Vagina (tissue), 2 donors: ENCODE data around the gene CRKL. TPM values are rescaled to one million over a fixed set of nuclear protein-coding genes. Genes with fewer than 3 reads are reported as not detected.

ENCODE experiments used
- DNase-seq, 2 donors: peaks; one replicate each; pipeline ENCODE4 v3.0.0-alpha.2; 2017; ENCODE audit errors: extremely low spot score in 2 of 2
- H3K27ac ChIP-seq: fragments of 200-600 bp; sonication (generic); one replicate; pipeline ENCODE4 v1.5.1; 2019
- H3K27me3 ChIP-seq: fragments of 200-600 bp; sonication (generic); one replicate; pipeline ENCODE4 v1.5.1; 2019
- H3K36me3 ChIP-seq, 2 donors: fragments of 200-600 bp; sonication (generic); one replicate each; pipeline ENCODE4 v1.5.1; 2017 to 2019
- H3K4me1 ChIP-seq: fragments of 200-600 bp; sonication (generic); one replicate; pipeline ENCODE4 v1.5.1; 2019
- H3K4me3 ChIP-seq, 2 donors: fragments of 200-600 bp; sonication (generic); 1 replicate in 1 of 2; 2 replicates in 1 of 2; pipeline ENCODE4 v1.5.1; 2016 to 2019
- H3K9me3 ChIP-seq: fragments of 200-600 bp; sonication (generic); one replicate; pipeline ENCODE4 v1.5.1; 2019
- POLR2A ChIP-seq, 2 donors: fragments of 450-650 bp; IDR thresholded peaks; one replicate each; pipeline ENCODE4 v1.6.1; 2017; ENCODE audit warnings: antibody characterized with exemption in 2 of 2, mild to moderate bottlenecking in 2 of 2, moderate library complexity in 2 of 2
- POLR2AphosphoS5 ChIP-seq, 2 donors: sonication (generic); formaldehyde crosslinking; IDR thresholded peaks; one replicate each; pipeline ENCODE4 v1.9.0; 2017; ENCODE audit warnings: antibody characterized with exemption in 2 of 2, mild to moderate bottlenecking in 2 of 2, low read depth in 1 of 2; ENCODE audit not compliant: insufficient read depth in 1 of 2
- intact Hi-C: fragments of 100-400 bp; cut with DNase I; formaldehyde crosslinking; loops from one replicate; pipeline ENCODE4 v1.15.1; 2023
- total RNA-seq: library from RNA; depleted of rRNA; stranded (reverse); fragments of >200 nt; gene quantifications from one replicate; pipeline ENCODE4 v1.2.3, GENCODE V29; 2016
- TF ChIP-seq, protein P1 (sequence below), 3 experiments: fragments of 450-650 bp in 2 of 3; fragments of 200-600 bp in 1 of 3; sonication (generic) in 1 of 3; IDR thresholded peaks; one replicate each; pipeline ENCODE4 v1.5.1; 2017 to 2019; ENCODE audit warnings: antibody characterized with exemption in 3 of 3, mild to moderate bottlenecking in 2 of 3, moderate library complexity in 2 of 3

The CRKL gene
- total RNA-seq, 1 donor from 2014 or later = 37.6 TPM

DNA sequence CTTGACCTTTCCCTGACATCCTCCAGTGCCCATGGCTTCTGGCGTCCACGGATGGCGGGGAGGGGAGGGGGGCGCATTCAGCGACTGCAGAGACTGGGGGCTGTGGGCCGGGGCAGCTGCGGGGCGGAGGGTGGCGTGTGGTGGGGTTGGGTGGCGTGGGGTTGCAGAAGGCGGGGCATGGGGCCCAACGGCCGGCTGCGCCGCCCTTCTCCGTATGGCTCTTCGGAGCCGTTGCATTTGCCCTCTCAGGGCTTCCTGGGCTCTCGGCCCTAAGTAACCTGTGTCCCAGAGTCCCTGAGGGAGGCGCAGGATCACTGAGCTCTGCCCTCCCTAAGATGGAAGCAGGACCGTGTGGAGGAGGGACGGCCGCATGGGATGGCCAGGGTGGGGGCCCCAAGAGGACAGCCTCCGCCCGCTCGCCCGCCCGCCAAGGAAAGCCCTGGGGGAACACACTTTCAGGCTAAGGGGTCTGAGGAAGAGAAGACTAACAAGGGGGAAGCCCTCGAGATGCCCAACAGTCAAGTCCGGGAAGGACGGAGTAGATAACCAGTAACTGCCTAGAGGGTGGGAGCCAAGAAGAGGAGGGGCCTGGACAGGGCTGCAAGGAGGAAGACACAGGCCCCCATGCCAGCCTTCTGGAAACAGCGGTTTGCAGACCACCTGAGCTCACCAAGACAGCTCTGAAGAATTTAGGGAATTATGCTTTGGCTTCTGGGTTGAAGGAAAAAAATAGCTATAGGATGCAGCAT, 40.6 kb downstream of the CRKL start:
- DNase-seq = no peak
- Histone ChIP-seq H3K27me3 (no peaks in the 10 kb centered on the region), H3K4me3 (peak overlapping the region; percentile 51 to 93), H3K27ac (peak overlapping the region; percentile 57), H3K4me1 (peaks cover 37% of the 10 kb centered on the region), H3K36me3 (peaks cover 0 to 4% of the 10 kb centered on the region in 2 donors), H3K9me3 (no peaks in the 10 kb centered on the region)
- no peak for TF ChIP-seq POLR2AphosphoS5 (IDR thresholded peaks at IDR 0.05; ENCODE audit: insufficient read depth in 1 of 2, low read depth in 1 of 2)
- no peak for TF ChIP-seq POLR2A (IDR thresholded peaks at IDR 0.05)
- TF ChIP-seq, protein P1, sequence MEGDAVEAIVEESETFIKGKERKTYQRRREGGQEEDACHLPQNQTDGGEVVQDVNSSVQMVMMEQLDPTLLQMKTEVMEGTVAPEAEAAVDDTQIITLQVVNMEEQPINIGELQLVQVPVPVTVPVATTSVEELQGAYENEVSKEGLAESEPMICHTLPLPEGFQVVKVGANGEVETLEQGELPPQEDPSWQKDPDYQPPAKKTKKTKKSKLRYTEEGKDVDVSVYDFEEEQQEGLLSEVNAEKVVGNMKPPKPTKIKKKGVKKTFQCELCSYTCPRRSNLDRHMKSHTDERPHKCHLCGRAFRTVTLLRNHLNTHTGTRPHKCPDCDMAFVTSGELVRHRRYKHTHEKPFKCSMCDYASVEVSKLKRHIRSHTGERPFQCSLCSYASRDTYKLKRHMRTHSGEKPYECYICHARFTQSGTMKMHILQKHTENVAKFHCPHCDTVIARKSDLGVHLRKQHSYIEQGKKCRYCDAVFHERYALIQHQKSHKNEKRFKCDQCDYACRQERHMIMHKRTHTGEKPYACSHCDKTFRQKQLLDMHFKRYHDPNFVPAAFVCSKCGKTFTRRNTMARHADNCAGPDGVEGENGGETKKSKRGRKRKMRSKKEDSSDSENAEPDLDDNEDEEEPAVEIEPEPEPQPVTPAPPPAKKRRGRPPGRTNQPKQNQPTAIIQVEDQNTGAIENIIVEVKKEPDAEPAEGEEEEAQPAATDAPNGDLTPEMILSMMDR (IDR thresholded peaks at IDR 0.05) = no peak
- intact Hi-C loops = no loop called here

- Histone ChIP-seq H3K27me3 (no peaks in the 10 kb centered on the region), H3K4me1 (peaks cover 27% of the 10 kb centered on the region), H3K27ac (no peak overlapping the region), H3K36me3 (no peaks in the 10 kb centered on the region), H3K4me3 (no peak overlapping the region), H3K9me3 (no peaks in the 10 kb centered on the region)
- TF ChIP-seq POLR2A (IDR thresholded peaks at IDR 0.05) = no peak
- TF ChIP-seq, protein P1 (IDR thresholded peaks at IDR 0.05) = no peak
- no peak for TF ChIP-seq POLR2AphosphoS5 (IDR thresholded peaks at IDR 0.05; ENCODE audit: insufficient read depth in 1 of 2, low read depth in 1 of 2)
- intact Hi-C loops = no loop called here
- DNase-seq = no peak
Observed at GRCh38 chr22:20959578-20960461, 42.6 kb downstream of the CRKL start.

DNA sequence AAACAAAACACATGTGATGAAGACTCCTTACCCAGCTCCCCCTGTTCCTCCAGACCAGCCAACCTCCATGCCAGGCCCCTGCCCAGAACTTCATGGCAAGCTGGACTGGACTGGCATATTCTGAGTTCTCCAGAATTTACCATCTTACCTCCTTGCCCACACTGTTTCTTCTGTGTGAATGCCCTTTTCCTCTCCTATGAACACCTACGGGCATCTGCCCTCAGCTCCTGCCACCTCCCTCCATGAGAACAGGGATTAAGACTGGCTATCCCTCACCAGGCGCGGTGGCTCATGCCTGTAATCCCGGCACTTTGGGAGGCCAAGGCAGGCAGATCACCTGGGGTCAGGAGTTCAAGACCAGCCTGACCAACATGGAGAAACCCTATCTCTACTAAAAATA, 43.4 kb downstream of the CRKL start:
- Histone ChIP-seq H3K4me3 (no peak overlapping the region), H3K9me3 (no peaks in the 10 kb centered on the region), H3K27me3 (no peaks in the 10 kb centered on the region), H3K27ac (no peak overlapping the region), H3K4me1 (peaks cover 28% of the 10 kb centered on the region), H3K36me3 (no peaks in the 10 kb centered on the region)
- intact Hi-C loops = no loop called here
- DNase-seq = no peak
- TF ChIP-seq POLR2A (IDR thresholded peaks at IDR 0.05) (no peak), POLR2AphosphoS5 (IDR thresholded peaks at IDR 0.05; ENCODE audit: insufficient read depth in 1 of 2, low read depth in 1 of 2) (no peak)
- TF ChIP-seq, protein P1 (IDR thresholded peaks at IDR 0.05) = no peak

- DNase-seq = no peak
- intact Hi-C loops = no loop called here
- TF ChIP-seq POLR2AphosphoS5 (IDR thresholded peaks at IDR 0.05; ENCODE audit: insufficient read depth in 1 of 2, low read depth in 1 of 2) (no peak), POLR2A (IDR thresholded peaks at IDR 0.05) (no peak)
- TF ChIP-seq, protein P1 (IDR thresholded peaks at IDR 0.05) = no peak
- no peak overlapping the region for H3K4me3 ChIP-seq
- no peak overlapping the region for H3K27ac ChIP-seq
- H3K36me3 ChIP-seq = no peaks in the 10 kb centered on the region
- no peaks in the 10 kb centered on the region for H3K27me3 ChIP-seq
- H3K9me3 ChIP-seq = no peaks in the 10 kb centered on the region
- H3K4me1 ChIP-seq = peaks cover 13% of the 10 kb centered on the region
Observed at GRCh38 chr22:20962491-20962945, 45.3 kb downstream of the CRKL start.
